Natural killer cell (primary cell): ENCODE data around the gene MARCHF10. TPM values are rescaled to one million over a fixed set of nuclear protein-coding genes. Genes with fewer than 3 reads are reported as not detected.
A peak's percentile ranks its signal among the peaks of the same experiment; 100 is the strongest.

ENCODE experiments used
- ATAC-seq, 3 donors: fragments of 150-1000 bp in 2 of 3; fragments of 200-7000 bp in 1 of 3; cut with Tn5 transposase; 1 replicate in 1 of 3; 2 replicates in 2 of 3; pipeline ENCODE4 v1.10.0; 2021; ENCODE audit warnings: mild to moderate bottlenecking in 2 of 3, moderate library complexity in 2 of 3
- DNase-seq, 2 donors: peaks; one replicate each; pipeline versions ENCODE4 v3.0.0 to v3.0.0-alpha.2; 2013 to 2021; ENCODE audit warnings: mixed read lengths in 1 of 2
- H3K27ac ChIP-seq: one replicate; pipeline ENCODE4 v1.5.1; 2013; ENCODE audit warnings: mild to moderate bottlenecking, low read length
- H3K27me3 ChIP-seq: one replicate; pipeline ENCODE4 v1.6.1; 2013; ENCODE audit warnings: low read length; ENCODE audit not compliant: control insufficient read depth, insufficient read depth
- H3K36me3 ChIP-seq: one replicate; pipeline ENCODE4 v1.6.1; 2013; ENCODE audit warnings: low read length; ENCODE audit not compliant: control insufficient read depth, insufficient read depth
- H3K4me1 ChIP-seq: one replicate; pipeline ENCODE4 v1.6.1; 2013; ENCODE audit warnings: low read length; ENCODE audit not compliant: control insufficient read depth, insufficient read depth
- H3K4me3 ChIP-seq: one replicate; pipeline ENCODE4 v1.5.1; 2013; ENCODE audit warnings: low read length
- H3K9me3 ChIP-seq: one replicate; pipeline ENCODE4 v1.6.1; 2013; ENCODE audit warnings: low read length; ENCODE audit not compliant: control insufficient read depth, insufficient read depth
- H3K27ac Mint-ChIP-seq, 2 donors: one replicate each; pipeline ENCODE4 v1.8.0; 2022; ENCODE audit warnings: mild to moderate bottlenecking in 2 of 2, mixed read lengths in 2 of 2, moderate library complexity in 1 of 2
- H3K27me3 Mint-ChIP-seq, 2 donors: one replicate each; pipeline ENCODE4 v1.8.0; 2022; ENCODE audit warnings: low read depth in 2 of 2, mixed read lengths in 2 of 2
- H3K36me3 Mint-ChIP-seq: one replicate; pipeline ENCODE4 v1.8.0; 2022; ENCODE audit warnings: mixed read lengths
- H3K4me1 Mint-ChIP-seq, 2 donors: one replicate each; pipeline ENCODE4 v1.8.0; 2022; ENCODE audit warnings: mixed read lengths in 2 of 2
- H3K4me3 Mint-ChIP-seq: one replicate; pipeline ENCODE4 v1.8.0; 2022; ENCODE audit warnings: mild to moderate bottlenecking, moderate library complexity, mixed read lengths
- H3K9me3 Mint-ChIP-seq, 2 donors: one replicate each; pipeline ENCODE4 v1.8.0; 2022; ENCODE audit warnings: mixed read lengths in 2 of 2
- CTCF ChIP-seq: fragments of 200-600 bp; IDR thresholded peaks from one replicate; pipeline ENCODE4 v1.8.0; 2022; ENCODE audit warnings: antibody characterized with exemption
- WGBS: methylation state at CpG from one replicate; pipeline ENCODE4 v1.1.7; 2013; ENCODE audit warnings: missing lambda C conversion rate; ENCODE audit not compliant: insufficient coverage; 5-methylcytosine and 5-hydroxymethylcytosine counted together
- intact Hi-C: fragments of 100-400 bp; cut with micrococcal nuclease; formaldehyde crosslinking; loops from one replicate; pipeline ENCODE4 v1.14.2; 2022
- total RNA-seq, 4 donors: library from RNA; stranded (reverse); fragments of 120-200 nt in 1 of 4; gene quantifications; one replicate each; pipeline versions ENCODE4 v1.2.3 to v1.2.4, GENCODE V29; 2013 to 2022

The MARCHF10 gene
- total RNA-seq, 3 donors from 2014 or later (not counting 1 experiment from before 2014, with no cell fraction given): 0.35 to 1.2 (median 0.40) TPM

- no peak overlapping the region for H3K27ac Mint-ChIP-seq
- 12% methylated on average over 31 of the region's 31 CpGs for WGBS
- intact Hi-C loops: loop anchor here (1.0 kb wide), 1 partner anchor 264 kb away; no protein-coding TSS in a partner anchor
- TF ChIP-seq CTCF: no peak
- peak overlapping the region; percentile 84 for H3K4me3 Mint-ChIP-seq
- Histone ChIP-seq H3K27me3 (no peaks in the 10 kb centered on the region), H3K4me1 (peaks cover 23% of the 10 kb centered on the region), H3K36me3 (no peaks in the 10 kb centered on the region), H3K4me3 (peak overlapping the region; percentile 46), H3K9me3 (no peaks in the 10 kb centered on the region), H3K27ac (no peak overlapping the region)
- peaks cover 10 to 12% of the 10 kb centered on the region in 2 donors for H3K4me1 Mint-ChIP-seq
- peak in 1 of 3 donors; percentile 7 for ATAC-seq
- H3K36me3 Mint-ChIP-seq: no peaks in the 10 kb centered on the region
- H3K9me3 Mint-ChIP-seq: no peaks in the 10 kb centered on the region
- peaks cover 0 to 2% of the 10 kb centered on the region in 2 donors for H3K27me3 Mint-ChIP-seq
- peak in 1 of 2 donors; percentile 22 for DNase-seq
These were observed 103.6 kb downstream of the MARCHF10 start for GRCh38 chr17:62704381-62704971.

GRCh38 chr17:62703776-62704380 lies 104.2 kb downstream of the MARCHF10 start:
- Mint-ChIP-seq H3K9me3 (no peaks in the 10 kb centered on the region), H3K27ac (peak overlapping the region in 1 of 2 donors; percentile 63), H3K36me3 (no peaks in the 10 kb centered on the region), H3K4me1 (peaks cover 10 to 12% of the 10 kb centered on the region in 2 donors), H3K27me3 (peaks cover 0 to 2% of the 10 kb centered on the region in 2 donors), H3K4me3 (peak overlapping the region; percentile 50)
- peak; percentile 89 to 97 (median 94) for ATAC-seq
- Histone ChIP-seq H3K4me3 (peak overlapping the region; percentile 46), H3K27ac (no peak overlapping the region), H3K27me3 (no peaks in the 10 kb centered on the region), H3K4me1 (peaks cover 23% of the 10 kb centered on the region), H3K36me3 (no peaks in the 10 kb centered on the region), H3K9me3 (no peaks in the 10 kb centered on the region)
- peak; percentile 92 for TF ChIP-seq CTCF
- intact Hi-C loops: loop anchor here (1.0 kb wide), 2 partner anchors 264 to 702 kb away; no protein-coding TSS in a partner anchor
- WGBS: under 1% methylated on average over 80 of the region's 80 CpGs
- DNase-seq: peak; percentile 77 to 83

- Histone ChIP-seq H3K27me3 (no peaks in the 10 kb centered on the region), H3K27ac (no peak overlapping the region), H3K4me1 (peaks cover 23% of the 10 kb centered on the region), H3K9me3 (no peaks in the 10 kb centered on the region), H3K36me3 (no peaks in the 10 kb centered on the region), H3K4me3 (no peak overlapping the region)
- Mint-ChIP-seq H3K4me1 (peaks cover 10 to 12% of the 10 kb centered on the region in 2 donors), H3K9me3 (no peaks in the 10 kb centered on the region), H3K27me3 (peaks cover 0 to 2% of the 10 kb centered on the region in 2 donors), H3K4me3 (peak overlapping the region; percentile 50), H3K36me3 (no peaks in the 10 kb centered on the region), H3K27ac (peak overlapping the region in 1 of 2 donors; percentile 63)
- TF ChIP-seq CTCF: no peak
- WGBS: 53% methylated on average over 16 of the region's 16 CpGs
- intact Hi-C loops: loop anchor here (1.0 kb wide), 1 partner anchor 703 kb away; no protein-coding TSS in a partner anchor
- ATAC-seq (peak in 1 of 3 donors; percentile 3), DNase-seq (no peak)
These were observed 104.8 kb downstream of the MARCHF10 start for GRCh38 chr17:62703261-62703775.
